PFSK-1 (cell line): Measurements from ENCODE around the gene LELP1. TPM values are rescaled to one million over a fixed set of nuclear protein-coding genes. Genes with fewer than 3 reads are reported as not detected.

Source experiments
- FOXP2 ChIP-seq: optimal IDR thresholded peaks from 2 replicates; pipeline ENCODE3; 2011; ENCODE audit warnings: borderline replicate concordance, control low read depth, inconsistent platforms; ENCODE audit not compliant: insufficient read depth; ENCODE audit errors: extremely low read length, extremely low read depth
- POLR2AphosphoS5 ChIP-seq: IDR thresholded peaks from 2 replicates; pipeline ENCODE4 v1.6.1; 2012; ENCODE audit warnings: low read depth, mild to moderate bottlenecking, control low read depth, low read length, moderate library complexity
- REST ChIP-seq, 2 experiments: IDR thresholded peaks; 2 replicates each; pipeline versions ENCODE4 v1.6.1 to v1.8.0; 2011 to 2012; ENCODE audit warnings: low read depth in 2 of 2, low read length in 2 of 2, control low read depth in 1 of 2, inconsistent platforms in 1 of 2, mild to moderate bottlenecking in 1 of 2, moderate library complexity in 1 of 2; ENCODE audit not compliant: insufficient read depth in 1 of 2
- SIN3A ChIP-seq: IDR thresholded peaks from 2 replicates; pipeline ENCODE4 v1.6.1; 2012; ENCODE audit warnings: mild to moderate bottlenecking, low read length, moderate library complexity, borderline replicate concordance; ENCODE audit not compliant: insufficient read depth
- TAF1 ChIP-seq: IDR thresholded peaks from 2 replicates; pipeline ENCODE4 v1.6.1; 2012; ENCODE audit warnings: low read length, control low read depth, borderline replicate concordance; ENCODE audit not compliant: insufficient read depth
- polyA plus RNA-seq: library from polyadenylated mRNA; unstranded; fragments of >200 nt; gene quantifications from one replicate; pipeline ENCODE4 v1.2.1, GENCODE V29; 2012; ENCODE audit warnings: low read depth, missing spikeins; ENCODE audit not compliant: insufficient read length

Gene LELP1
- not detected for polyA plus RNA-seq

- TF ChIP-seq REST (IDR thresholded peaks at IDR 0.05; ENCODE audit: insufficient read depth in 1 of 2, low read depth in 2 of 2, low read length in 2 of 2), result no peak
- TF ChIP-seq FOXP2, result no peak
- TF ChIP-seq TAF1, result no peak
- no peak for TF ChIP-seq SIN3A
- TF ChIP-seq POLR2AphosphoS5, result no peak
These were observed at the start of gene LELP1 for GRCh38 chr1:153203130-153203529. Gene LELP1 (plus strand): TSS chr1:153203430. CDS start chr1:153204708, 1,278 bp downstream.

GRCh38 chr1:153155541-153155940 lies 47.7 kb upstream of the LELP1 start:
- TF ChIP-seq REST (IDR thresholded peaks at IDR 0.05; ENCODE audit: insufficient read depth in 1 of 2, low read depth in 2 of 2, low read length in 2 of 2) (no peak), FOXP2 (no peak)

GRCh38 chr1:153168686-153169085 lies 34.5 kb upstream of the LELP1 start:
- TF ChIP-seq SIN3A, result no peak
- no peak for TF ChIP-seq FOXP2
- TF ChIP-seq REST (IDR thresholded peaks at IDR 0.05; ENCODE audit: insufficient read depth in 1 of 2, low read depth in 2 of 2, low read length in 2 of 2), result no peak

- no peak for TF ChIP-seq SIN3A
- no peak for TF ChIP-seq POLR2AphosphoS5
- no peak for TF ChIP-seq FOXP2
- no peak for TF ChIP-seq REST (IDR thresholded peaks at IDR 0.05; ENCODE audit: insufficient read depth in 1 of 2, low read depth in 2 of 2, low read length in 2 of 2)
- TF ChIP-seq TAF1, result no peak
These were observed 28.6 kb upstream of the LELP1 start for GRCh38 chr1:153174624-153175023.

- TF ChIP-seq FOXP2, result no peak
- no peak for TF ChIP-seq REST (IDR thresholded peaks at IDR 0.05; ENCODE audit: insufficient read depth in 1 of 2, low read depth in 2 of 2, low read length in 2 of 2)
- TF ChIP-seq SIN3A, result no peak
- TF ChIP-seq POLR2AphosphoS5, result no peak
- no peak for TF ChIP-seq TAF1
These were observed 24.3 kb upstream of the LELP1 start for GRCh38 chr1:153178922-153179321.
